Measurements from ENCODE around the gene EXOC3. TPM values are rescaled to one million over a fixed set of nuclear protein-coding genes. Genes with fewer than 3 reads are reported as not detected.

Gene EXOC3
- total and polyA plus RNA-seq, 11 donors: 20.6 to 45.5 (median 42.8) TPM

DNA sequence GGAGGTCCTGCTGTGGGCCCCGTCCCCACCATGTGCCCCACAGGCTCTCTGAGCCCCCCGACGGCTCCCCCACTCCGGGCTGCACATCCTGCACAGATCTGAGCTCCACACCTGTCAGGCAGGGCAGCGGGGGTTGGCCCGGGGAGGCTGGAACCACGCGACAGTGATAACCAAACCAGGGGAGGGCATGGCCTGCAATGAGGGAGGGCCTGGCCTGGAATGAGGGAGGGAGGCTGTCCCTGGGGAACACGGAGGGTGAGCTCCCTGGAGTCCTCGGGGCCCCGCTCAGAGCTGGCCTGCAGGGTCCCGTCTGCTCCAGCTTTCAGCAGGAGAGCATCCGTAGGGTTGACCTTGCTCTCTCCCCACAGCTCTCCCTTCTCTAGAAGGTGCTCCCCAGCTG, 50.8 kb downstream of the EXOC3 start:
- no peaks in the 10 kb centered on the region for H3K9me3 ChIP-seq
- H3K4me1 ChIP-seq: no peaks in the 10 kb centered on the region
- no peaks in the 10 kb centered on the region for H3K36me3 ChIP-seq
- WGBS, 4 donors: 38 to 55% (median 47%) methylated on average over 11 to 13 of the region's 13 CpGs
- ATAC-seq (no peak), DNase-seq (no peak)
- intact Hi-C loops (cut with DNase I): no loop called here
- H3K27me3 ChIP-seq: peaks cover 3 to 70% (median 18%) of the 10 kb centered on the region in 9 donors
- no peak overlapping the region for H3K27ac ChIP-seq
- no peak for TF ChIP-seq POLR2A (IDR thresholded peaks at IDR 0.05)
- TF ChIP-seq, protein P1, sequence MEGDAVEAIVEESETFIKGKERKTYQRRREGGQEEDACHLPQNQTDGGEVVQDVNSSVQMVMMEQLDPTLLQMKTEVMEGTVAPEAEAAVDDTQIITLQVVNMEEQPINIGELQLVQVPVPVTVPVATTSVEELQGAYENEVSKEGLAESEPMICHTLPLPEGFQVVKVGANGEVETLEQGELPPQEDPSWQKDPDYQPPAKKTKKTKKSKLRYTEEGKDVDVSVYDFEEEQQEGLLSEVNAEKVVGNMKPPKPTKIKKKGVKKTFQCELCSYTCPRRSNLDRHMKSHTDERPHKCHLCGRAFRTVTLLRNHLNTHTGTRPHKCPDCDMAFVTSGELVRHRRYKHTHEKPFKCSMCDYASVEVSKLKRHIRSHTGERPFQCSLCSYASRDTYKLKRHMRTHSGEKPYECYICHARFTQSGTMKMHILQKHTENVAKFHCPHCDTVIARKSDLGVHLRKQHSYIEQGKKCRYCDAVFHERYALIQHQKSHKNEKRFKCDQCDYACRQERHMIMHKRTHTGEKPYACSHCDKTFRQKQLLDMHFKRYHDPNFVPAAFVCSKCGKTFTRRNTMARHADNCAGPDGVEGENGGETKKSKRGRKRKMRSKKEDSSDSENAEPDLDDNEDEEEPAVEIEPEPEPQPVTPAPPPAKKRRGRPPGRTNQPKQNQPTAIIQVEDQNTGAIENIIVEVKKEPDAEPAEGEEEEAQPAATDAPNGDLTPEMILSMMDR (IDR thresholded peaks at IDR 0.05): no peak
- H3K4me3 ChIP-seq: no peak overlapping the region

- no peaks in the 10 kb centered on the region for H3K9me3 ChIP-seq
- peaks cover 5 to 75% (median 20%) of the 10 kb centered on the region in 9 donors for H3K27me3 ChIP-seq
- H3K27ac ChIP-seq: no peak overlapping the region
- TF ChIP-seq, protein P1 (IDR thresholded peaks at IDR 0.05): no peak
- TF ChIP-seq POLR2A (IDR thresholded peaks at IDR 0.05): no peak
- no peaks in the 10 kb centered on the region for H3K36me3 ChIP-seq
- DNase-seq (no peak), ATAC-seq (no peak)
- no peak overlapping the region for H3K4me3 ChIP-seq
- H3K4me1 ChIP-seq: no peaks in the 10 kb centered on the region
- WGBS, 4 donors: 85 to 93% (median 90%) methylated on average over 34 to 38 of the region's 38 CpGs
- intact Hi-C loops (cut with DNase I): no loop called here
Measured at GRCh38 chr5:494667-495255, 51.8 kb downstream of the EXOC3 start.

- no peaks in the 10 kb centered on the region for H3K4me1 ChIP-seq
- H3K27ac ChIP-seq: no peak overlapping the region
- ATAC-seq (no peak), DNase-seq (no peak)
- H3K9me3 ChIP-seq: no peaks in the 10 kb centered on the region
- H3K27me3 ChIP-seq: peaks cover 5 to 69% (median 22%) of the 10 kb centered on the region in 9 donors
- no peaks in the 10 kb centered on the region for H3K36me3 ChIP-seq
- intact Hi-C loops (cut with DNase I): no loop called here
- TF ChIP-seq, protein P1 (IDR thresholded peaks at IDR 0.05): no peak
- no peak for TF ChIP-seq POLR2A (IDR thresholded peaks at IDR 0.05)
- H3K4me3 ChIP-seq: no peak overlapping the region
- 51 to 62% (median 62%) methylated on average over 14 to 19 of the region's 19 CpGs for WGBS, 4 donors
Measured at GRCh38 chr5:496028-496427, 53.1 kb downstream of the EXOC3 start.

DNA sequence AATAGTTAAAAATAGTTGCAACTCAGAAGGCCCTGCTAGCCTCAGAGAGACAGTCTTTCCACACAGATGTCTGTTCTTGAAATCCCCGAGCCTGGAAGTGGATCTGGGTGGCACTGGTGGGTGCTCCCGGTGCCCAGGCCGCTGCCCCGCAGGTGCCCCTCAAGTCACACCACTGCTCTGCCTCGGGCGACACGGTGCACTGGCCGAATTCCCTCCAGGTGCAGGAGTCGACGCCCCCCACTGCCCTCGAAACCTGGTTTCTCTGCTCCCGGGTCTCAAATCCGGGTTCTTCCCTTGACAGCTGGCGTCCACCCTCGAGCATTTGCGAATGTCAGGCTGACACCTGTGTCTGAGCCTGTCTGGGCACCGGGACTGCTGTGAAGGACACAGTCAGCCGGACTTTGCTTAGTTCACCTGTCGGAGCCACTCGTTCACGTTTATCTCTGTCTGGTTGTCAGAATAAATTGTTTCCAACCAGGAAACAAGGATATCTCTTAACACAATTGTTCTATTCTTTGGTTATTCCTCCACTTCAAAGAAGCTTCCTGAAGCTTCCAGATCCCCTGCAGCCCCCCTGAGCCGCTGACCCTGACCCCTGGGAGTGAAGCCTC, 54.2 kb downstream of the EXOC3 start:
- intact Hi-C loops (cut with DNase I): no loop called here
- no peak for DNase-seq
- Histone ChIP-seq H3K4me3 (no peak overlapping the region), H3K36me3 (no peaks in the 10 kb centered on the region), H3K9me3 (no peaks in the 10 kb centered on the region), H3K27me3 (peaks cover 5 to 76% (median 32%) of the 10 kb centered on the region in 9 donors), H3K4me1 (no peaks in the 10 kb centered on the region), H3K27ac (no peak overlapping the region)
- TF ChIP-seq POLR2A (IDR thresholded peaks at IDR 0.05): no peak
- TF ChIP-seq, protein P1 (IDR thresholded peaks at IDR 0.05): no peak
- WGBS, 4 donors: 72 to 75% (median 74%) methylated on average over 22 of the region's 22 CpGs
- no peak for ATAC-seq
